ENCODE data around the gene MS4A3.

- TF ChIP-seq, protein P1, sequence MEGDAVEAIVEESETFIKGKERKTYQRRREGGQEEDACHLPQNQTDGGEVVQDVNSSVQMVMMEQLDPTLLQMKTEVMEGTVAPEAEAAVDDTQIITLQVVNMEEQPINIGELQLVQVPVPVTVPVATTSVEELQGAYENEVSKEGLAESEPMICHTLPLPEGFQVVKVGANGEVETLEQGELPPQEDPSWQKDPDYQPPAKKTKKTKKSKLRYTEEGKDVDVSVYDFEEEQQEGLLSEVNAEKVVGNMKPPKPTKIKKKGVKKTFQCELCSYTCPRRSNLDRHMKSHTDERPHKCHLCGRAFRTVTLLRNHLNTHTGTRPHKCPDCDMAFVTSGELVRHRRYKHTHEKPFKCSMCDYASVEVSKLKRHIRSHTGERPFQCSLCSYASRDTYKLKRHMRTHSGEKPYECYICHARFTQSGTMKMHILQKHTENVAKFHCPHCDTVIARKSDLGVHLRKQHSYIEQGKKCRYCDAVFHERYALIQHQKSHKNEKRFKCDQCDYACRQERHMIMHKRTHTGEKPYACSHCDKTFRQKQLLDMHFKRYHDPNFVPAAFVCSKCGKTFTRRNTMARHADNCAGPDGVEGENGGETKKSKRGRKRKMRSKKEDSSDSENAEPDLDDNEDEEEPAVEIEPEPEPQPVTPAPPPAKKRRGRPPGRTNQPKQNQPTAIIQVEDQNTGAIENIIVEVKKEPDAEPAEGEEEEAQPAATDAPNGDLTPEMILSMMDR (IDR thresholded peaks at IDR 0.05 in 8 of 11, conservative IDR thresholded peaks at IDR 0.05 in 3 of 11) = no peak
- no peak for TF ChIP-seq POLR2A (IDR thresholded peaks at IDR 0.05)
Measured at GRCh38 chr11:60084631-60085273, 28.3 kb downstream of the MS4A3 start.
